ENCODE measurements around the gene UFD1. TPM values are rescaled to one million over a fixed set of nuclear protein-coding genes. Genes with fewer than 3 reads are reported as not detected.

UFD1 gene, protein sequence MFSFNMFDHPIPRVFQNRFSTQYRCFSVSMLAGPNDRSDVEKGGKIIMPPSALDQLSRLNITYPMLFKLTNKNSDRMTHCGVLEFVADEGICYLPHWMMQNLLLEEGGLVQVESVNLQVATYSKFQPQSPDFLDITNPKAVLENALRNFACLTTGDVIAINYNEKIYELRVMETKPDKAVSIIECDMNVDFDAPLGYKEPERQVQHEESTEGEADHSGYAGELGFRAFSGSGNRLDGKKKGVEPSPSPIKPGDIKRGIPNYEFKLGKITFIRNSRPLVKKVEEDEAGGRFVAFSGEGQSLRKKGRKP
- 10 to 100 TPM; 58.2 to 68.7 TPM for total RNA-seq

DNA sequence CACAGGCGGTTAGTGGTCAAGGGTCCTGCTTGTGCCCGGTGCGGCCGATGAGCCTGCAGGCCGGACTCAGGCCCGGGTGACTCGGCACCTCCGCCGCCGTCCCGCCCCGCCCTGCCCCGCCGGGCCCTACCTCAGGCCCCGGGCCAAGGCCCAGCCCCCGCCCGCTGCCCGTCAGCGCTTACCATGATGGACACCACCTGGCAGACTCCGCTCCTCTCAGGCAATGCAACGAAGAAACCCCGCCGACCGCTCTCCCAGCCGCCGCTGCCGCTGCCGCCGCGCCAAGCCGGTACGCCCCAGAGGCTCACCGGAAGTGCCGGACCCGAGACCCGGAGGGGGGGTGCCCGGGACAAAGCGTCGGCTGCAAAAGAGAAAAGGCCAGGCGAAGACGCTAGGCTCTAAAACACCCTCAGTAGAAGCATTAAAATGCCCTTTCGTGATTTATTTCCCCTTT lies at the start of gene UFD1:
Gene UFD1, minus strand, starts transcription at position 293 of the 454 bp plus-strand sequence. Its CDS starts 108 bp downstream, at position 185.
- H3K36me3 Mint-ChIP-seq, result peaks cover 9% of the 10 kb centered on the region
- peaks cover 36% of the 10 kb centered on the region for H3K4me1 Mint-ChIP-seq
- peak within 1 kb of the TSS; percentile 100 for H3K4me3 Mint-ChIP-seq
- no peaks in the 10 kb centered on the region for H3K9me3 Mint-ChIP-seq
- ATAC-seq (ENCODE audit: low read depth) (peak; percentile 44), DNase-seq (peak; percentile 86)
- peak within 1 kb of the TSS; percentile 97 for H3K27ac Mint-ChIP-seq
- POLR2A ChIA-PET, result interaction anchor here (0.6 to 2.3 kb wide), 15 partner anchors 27 to 1874 kb away, joined by 3 to 16 read pairs (median 4); partner anchors contain the start of genes C22orf39, ESS2, HIRA and MRPL40
- H3K27me3 Mint-ChIP-seq, result no peaks in the 10 kb centered on the region

DNA sequence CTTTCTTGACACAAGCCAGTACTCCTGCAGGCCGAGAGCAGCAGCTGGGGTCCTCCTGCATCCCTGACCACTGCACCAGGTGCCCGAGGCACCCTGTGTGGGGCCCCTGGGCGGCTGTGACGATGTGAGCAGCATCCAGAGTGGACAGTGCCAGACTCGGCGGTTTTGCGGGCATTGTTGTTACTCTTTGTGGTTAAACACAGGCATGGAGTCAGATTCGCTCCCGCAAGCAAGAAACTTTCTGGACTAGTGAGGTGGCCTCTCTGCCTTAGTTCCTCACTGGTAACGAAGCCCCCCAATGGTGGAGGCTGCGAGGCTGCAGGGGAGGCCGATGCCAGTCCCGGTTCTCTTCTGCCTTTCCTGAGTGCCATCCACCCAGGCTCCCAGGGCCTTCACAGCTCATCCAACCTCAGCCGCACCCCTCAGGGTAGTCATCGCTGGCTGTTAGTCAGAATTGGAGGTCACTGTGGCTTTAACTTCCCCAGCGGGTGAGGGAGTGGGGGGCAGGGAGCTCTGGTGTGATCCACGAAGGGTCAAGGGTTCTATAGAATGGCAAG lies 48.9 kb upstream of the UFD1 start:
- POLR2A ChIA-PET, result no interaction called here
- Mint-ChIP-seq H3K27ac (no peak overlapping the region), H3K4me1 (no peaks in the 10 kb centered on the region), H3K27me3 (peaks cover 29% of the 10 kb centered on the region), H3K36me3 (peaks cover 1% of the 10 kb centered on the region), H3K9me3 (no peaks in the 10 kb centered on the region), H3K4me3 (no peak overlapping the region)
- DNase-seq, result no peak
- ATAC-seq (ENCODE audit: low read depth), result no peak

DNA sequence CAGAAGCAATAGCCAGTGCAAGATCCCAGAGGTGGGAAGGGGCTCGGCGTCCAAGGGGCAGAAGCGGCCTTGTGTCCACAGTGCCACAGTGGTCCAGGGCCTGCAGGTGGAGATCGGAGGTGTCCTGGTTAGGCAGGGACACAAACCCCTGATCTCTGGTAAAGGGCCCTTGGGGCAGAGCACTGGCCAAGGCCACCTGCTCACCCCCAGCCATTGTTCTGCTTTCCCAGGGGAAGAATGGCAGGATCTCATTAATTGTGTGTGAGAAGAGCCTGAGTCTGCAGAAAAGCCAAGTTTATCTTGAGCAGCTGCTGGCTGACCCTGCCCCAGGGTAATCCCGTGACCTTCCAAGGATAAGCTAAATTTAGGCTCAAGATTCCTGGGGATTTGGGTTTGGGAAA lies 48.3 kb upstream of the UFD1 start:
- H3K4me3 Mint-ChIP-seq, result no peak overlapping the region
- H3K9me3 Mint-ChIP-seq, result no peaks in the 10 kb centered on the region
- DNase-seq (no peak), ATAC-seq (ENCODE audit: low read depth) (no peak)
- H3K36me3 Mint-ChIP-seq, result peaks cover 1% of the 10 kb centered on the region
- H3K27ac Mint-ChIP-seq, result no peak overlapping the region
- H3K4me1 Mint-ChIP-seq, result peaks cover 2% of the 10 kb centered on the region
- peaks cover 31% of the 10 kb centered on the region for H3K27me3 Mint-ChIP-seq
- POLR2A ChIA-PET, result no interaction called here

DNA sequence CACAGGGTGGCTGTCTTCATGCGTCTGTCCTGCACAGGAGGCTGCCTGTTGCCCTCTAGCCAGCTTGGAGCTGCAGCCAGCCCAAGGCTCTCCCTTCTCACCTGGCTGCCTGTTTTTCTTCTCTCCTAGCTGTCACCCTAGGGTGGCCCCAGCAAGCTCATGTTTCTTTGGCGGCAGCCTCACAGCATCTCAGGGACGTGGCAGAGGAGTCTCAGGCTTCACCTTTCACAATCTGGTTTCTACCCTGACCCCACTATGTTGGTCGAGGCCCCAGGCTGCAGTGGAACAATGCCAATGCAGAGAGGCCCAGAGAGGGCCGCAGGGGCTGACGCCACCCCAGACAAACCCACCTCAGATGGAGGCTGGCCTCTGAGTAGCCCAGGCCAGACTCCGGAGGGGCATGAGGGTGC lies 47.7 kb upstream of the UFD1 start:
- H3K4me1 Mint-ChIP-seq, result peaks cover 2% of the 10 kb centered on the region
- DNase-seq, result no peak
- ATAC-seq (ENCODE audit: low read depth), result no peak
- H3K36me3 Mint-ChIP-seq, result peaks cover 1% of the 10 kb centered on the region
- POLR2A ChIA-PET, result no interaction called here
- H3K4me3 Mint-ChIP-seq, result no peak overlapping the region
- H3K27ac Mint-ChIP-seq, result no peak overlapping the region
- H3K9me3 Mint-ChIP-seq, result no peaks in the 10 kb centered on the region
- peaks cover 30% of the 10 kb centered on the region for H3K27me3 Mint-ChIP-seq

DNA sequence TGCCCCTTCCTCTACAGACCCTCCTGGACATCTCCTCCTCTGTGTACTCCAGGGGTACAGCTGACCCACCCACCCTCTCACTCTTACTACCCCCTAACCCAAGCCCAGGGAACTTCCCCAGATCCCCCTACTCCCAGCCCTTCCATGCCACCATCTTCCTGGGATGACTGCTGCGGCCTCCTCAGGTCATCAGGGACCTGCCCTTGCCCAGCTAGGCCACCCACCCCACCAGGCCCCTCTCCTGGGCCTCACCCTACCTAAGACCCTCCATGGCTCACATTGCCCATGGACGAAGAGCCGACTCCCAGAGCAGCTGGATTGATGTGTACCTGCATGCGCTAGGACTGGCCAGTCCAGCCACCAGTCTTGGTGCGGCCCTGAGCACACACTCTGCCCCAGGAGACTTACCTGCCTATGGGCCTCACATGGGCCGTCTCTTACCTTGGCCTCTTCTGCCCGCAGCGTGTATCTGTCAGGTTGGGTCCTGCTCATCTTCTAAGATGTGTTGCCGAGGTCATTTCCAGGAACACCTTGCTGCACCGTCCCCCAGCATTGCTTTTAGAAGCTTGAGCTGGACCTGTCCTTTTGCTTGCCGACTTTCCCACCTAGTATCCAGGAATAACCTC lies 47.2 kb upstream of the UFD1 start:
- POLR2A ChIA-PET, result no interaction called here
- ATAC-seq (ENCODE audit: low read depth) (no peak), DNase-seq (no peak)
- Mint-ChIP-seq H3K4me1 (peaks cover 2% of the 10 kb centered on the region), H3K27ac (no peak overlapping the region), H3K27me3 (peaks cover 28% of the 10 kb centered on the region), H3K9me3 (no peaks in the 10 kb centered on the region), H3K4me3 (no peak overlapping the region), H3K36me3 (peaks cover 1% of the 10 kb centered on the region)

DNA sequence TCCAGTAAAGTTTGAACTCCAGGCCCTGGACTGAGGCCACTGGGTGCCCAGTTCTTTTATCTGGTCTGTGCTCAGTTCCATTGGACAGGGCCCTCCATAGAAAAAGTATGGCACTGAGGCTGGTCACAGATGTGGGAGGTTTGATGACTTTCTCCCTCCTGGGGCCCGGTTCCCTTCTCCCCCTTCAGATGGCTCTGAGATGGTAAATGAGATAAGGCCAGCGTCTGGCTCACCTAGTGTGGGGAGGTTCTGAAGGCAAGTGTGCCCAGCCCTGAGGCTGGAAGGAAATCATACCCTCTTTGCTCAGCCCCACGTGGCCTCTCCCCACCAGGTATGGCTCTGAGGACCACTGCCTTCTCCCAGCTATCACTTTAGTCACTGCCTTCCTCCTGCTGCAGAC lies 46.7 kb upstream of the UFD1 start:
- Mint-ChIP-seq H3K36me3 (peaks cover 1% of the 10 kb centered on the region), H3K27ac (no peak overlapping the region), H3K27me3 (peaks cover 28% of the 10 kb centered on the region), H3K4me3 (no peak overlapping the region), H3K4me1 (peaks cover 2% of the 10 kb centered on the region), H3K9me3 (no peaks in the 10 kb centered on the region)
- no peak for ATAC-seq (ENCODE audit: low read depth)
- DNase-seq, result peak; percentile 24
- POLR2A ChIA-PET, result no interaction called here

DNA sequence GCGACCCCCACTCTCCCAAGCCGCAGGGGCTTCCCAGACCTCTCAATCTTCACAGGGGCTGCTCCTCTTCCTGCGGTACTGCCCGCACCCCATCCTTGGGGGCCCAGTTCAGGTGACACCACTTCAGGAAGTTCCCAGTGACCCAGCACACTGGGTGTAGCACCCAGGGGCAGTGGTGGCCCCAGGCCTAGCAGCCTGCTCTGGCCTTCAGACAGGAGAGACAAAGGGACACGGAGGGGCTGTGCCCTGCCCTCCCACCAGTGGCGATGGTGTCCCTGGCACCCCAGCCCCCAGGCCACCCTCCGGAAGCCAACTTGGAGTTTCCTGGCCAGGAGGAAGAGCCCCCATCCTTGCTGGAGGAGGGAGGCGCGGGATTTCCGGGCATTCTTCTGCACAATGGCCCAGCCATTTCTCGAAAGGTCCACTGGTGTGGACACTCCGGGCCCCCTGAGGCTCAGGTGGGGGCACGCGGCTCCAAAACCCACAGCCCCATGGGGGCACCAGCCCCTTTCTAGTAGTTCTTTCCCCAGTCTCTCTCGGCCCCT lies 46.2 kb upstream of the UFD1 start:
- POLR2A ChIA-PET, result no interaction called here
- ATAC-seq (ENCODE audit: low read depth) (no peak), DNase-seq (peak; percentile 31)
- H3K36me3 Mint-ChIP-seq, result peaks cover 1% of the 10 kb centered on the region
- H3K27ac Mint-ChIP-seq, result no peak overlapping the region
- H3K4me1 Mint-ChIP-seq, result peaks cover 2% of the 10 kb centered on the region
- no peaks in the 10 kb centered on the region for H3K9me3 Mint-ChIP-seq
- H3K4me3 Mint-ChIP-seq, result peak overlapping the region; percentile 70
- peaks cover 25% of the 10 kb centered on the region for H3K27me3 Mint-ChIP-seq

DNA sequence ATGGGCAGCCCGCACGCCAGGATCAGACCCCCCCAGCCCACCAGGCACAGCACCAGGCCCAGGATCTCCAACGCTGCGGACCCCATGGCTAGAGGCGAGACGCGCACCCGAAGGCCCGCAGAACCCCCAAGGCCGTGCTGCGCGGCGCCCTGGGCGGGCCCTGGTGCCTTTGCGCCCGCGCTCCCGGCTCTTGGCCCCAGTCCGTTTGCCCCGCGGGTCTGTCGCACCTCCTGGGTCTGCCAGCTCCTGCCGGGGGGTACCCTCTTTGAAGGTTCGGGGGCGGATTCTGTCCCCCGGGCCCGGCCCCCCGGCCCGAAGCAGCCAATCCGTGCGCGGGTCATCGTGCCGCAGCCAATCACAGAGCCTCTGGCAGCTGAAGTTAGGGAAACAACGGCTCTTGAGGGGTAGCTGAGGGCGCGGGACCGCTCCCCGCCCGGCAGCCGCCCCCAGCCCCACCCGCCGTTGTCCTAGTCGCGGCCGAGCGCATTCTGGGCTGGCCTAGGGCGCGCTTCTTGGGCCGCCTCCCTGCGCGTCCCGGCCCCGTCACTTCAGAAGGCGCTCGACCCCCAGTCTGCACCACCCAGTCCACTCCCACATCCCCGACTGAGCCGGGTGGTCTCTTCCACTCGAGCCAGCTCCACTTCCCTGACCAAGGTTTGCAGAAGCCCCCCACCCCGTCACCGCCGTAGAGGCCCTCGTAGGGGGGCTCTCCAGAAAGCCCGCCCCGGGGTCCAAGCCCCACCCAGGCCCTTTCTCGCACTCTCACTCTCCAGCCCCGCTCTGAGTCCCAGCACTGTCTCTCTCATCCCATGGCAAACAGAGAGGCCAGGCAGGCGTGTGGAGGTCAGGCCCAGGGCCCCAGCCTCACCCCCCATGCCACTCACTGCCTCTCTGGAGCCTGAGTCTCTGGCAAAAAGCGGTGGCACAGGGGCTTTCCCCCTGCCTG lies 45.5 kb upstream of the UFD1 start, which contains the start of gene CLDN5:
Gene CLDN5, minus strand, starts transcription at position 241 of the 946 bp plus-strand sequence. Its CDS starts 155 bp downstream, at position 86.
- Mint-ChIP-seq H3K4me1 (peaks cover 2% of the 10 kb centered on the region), H3K9me3 (no peaks in the 10 kb centered on the region), H3K36me3 (peaks cover 1% of the 10 kb centered on the region), H3K27ac (no peak within 1 kb of the TSS), H3K27me3 (peaks cover 24% of the 10 kb centered on the region), H3K4me3 (peak within 1 kb of the TSS; percentile 70)
- peak; percentile 47 for DNase-seq
- POLR2A ChIA-PET, result no interaction called here
- peak; percentile 15 for ATAC-seq (ENCODE audit: low read depth)

DNA sequence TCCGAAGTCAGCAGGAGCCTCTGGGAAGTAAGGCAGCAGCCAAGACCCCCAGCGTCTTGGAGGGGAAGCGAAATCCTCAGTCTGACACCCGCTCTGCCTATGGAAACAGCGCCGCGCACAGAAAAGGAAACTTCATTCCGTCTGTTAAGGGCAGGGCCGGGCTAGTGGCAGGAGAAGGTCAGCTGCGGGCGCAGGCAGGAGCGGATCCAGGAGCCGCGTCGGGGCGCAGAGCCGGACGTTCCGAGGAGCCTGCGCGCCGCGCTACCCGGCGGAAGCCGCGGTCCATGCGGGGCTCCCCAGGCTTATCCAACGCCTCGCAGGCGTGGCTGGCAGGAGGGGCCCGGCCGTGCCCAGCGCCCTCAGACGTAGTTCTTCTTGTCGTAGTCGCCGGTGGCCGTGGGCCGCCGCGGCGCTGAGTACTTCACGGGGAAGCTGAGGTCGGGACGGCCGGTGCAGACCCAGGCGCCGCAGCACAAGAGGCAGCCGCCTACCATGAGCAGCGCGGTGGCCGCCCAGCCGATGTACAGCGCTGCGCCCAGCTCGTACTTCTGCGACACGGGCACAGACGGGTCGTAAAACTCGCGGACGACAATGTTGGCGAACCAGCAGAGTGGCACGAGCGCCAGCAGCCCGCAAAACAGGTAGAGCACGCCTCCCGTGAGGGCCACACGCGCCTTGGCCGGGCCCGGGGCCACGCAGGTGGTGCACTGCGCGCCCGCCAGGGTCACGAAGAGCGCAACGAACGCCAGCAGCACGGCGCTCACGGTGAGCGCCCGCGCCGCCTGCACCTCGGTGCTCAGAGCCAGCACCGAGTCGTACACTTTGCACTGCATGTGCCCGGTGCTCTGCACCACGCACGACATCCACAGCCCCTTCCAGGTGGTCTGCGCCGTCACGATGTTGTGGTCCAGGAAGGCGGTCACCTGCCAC lies 44.5 kb upstream of the UFD1 start:
- POLR2A ChIA-PET, result no interaction called here
- Mint-ChIP-seq H3K27me3 (peaks cover 24% of the 10 kb centered on the region), H3K27ac (no peak overlapping the region), H3K4me1 (peaks cover 2% of the 10 kb centered on the region), H3K4me3 (peak overlapping the region; percentile 48), H3K9me3 (no peaks in the 10 kb centered on the region), H3K36me3 (peaks cover 2% of the 10 kb centered on the region)
- peak; percentile 55 for DNase-seq
- ATAC-seq (ENCODE audit: low read depth), result peak; percentile 53

DNA sequence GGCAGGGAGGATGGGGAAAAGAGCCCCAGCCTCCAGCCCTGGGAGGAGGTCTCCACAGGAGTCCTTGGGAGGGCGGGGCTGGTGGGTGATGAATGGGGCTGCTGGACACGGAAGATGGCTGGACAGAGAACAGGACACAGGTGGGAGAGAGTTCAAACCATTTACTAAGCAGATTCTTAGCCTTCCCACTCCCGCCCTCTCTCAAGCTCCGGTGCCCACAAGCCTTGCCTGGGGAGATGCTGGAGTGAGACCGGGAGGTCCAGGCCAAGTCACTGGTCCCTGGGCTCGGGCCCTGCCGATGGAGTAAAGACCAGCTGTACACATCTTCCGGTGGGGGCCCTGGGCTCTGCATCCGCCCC lies 43.9 kb upstream of the UFD1 start:
- Mint-ChIP-seq H3K9me3 (no peaks in the 10 kb centered on the region), H3K4me3 (peak overlapping the region; percentile 40), H3K27me3 (peaks cover 24% of the 10 kb centered on the region), H3K4me1 (peaks cover 2% of the 10 kb centered on the region), H3K27ac (no peak overlapping the region), H3K36me3 (peaks cover 3% of the 10 kb centered on the region)
- ATAC-seq (ENCODE audit: low read depth) (no peak), DNase-seq (no peak)
- POLR2A ChIA-PET, result no interaction called here

DNA sequence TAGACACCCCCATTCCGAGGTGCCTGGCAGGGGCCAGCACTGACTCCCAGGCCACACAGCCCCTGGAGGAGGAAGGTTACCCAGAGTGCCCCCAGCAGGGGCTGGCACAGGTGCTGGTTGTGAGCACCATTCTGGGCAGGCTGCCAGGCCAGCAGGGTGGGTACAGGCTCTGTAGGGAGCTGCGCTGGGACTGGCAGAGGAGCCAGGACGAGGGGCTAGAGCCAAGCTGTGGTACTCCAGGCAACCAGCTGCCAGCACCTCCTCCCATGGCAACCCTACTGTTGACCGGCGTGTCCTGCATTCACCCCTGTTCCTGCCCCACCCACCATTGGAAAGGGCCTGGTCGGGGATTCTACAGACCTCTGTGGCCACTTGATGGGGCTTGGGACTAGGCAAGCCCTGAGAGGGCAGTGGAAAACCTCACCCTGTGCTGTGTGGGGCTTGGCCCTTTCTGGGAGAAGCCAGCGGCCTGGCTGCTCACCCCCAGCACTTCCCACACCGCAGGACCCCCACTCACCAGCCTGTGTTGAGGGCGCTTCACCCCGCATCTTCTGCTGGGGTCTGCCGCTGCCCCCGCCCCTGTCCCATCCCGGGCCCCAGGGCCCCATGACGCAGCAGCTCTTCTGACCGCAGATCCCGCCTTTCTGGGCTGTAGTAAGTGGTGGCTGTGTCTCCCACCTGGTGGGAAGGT lies 43.3 kb upstream of the UFD1 start:
- Mint-ChIP-seq H3K36me3 (peaks cover 3% of the 10 kb centered on the region), H3K27ac (no peak overlapping the region), H3K27me3 (peaks cover 24% of the 10 kb centered on the region), H3K9me3 (no peaks in the 10 kb centered on the region), H3K4me1 (peaks cover 2% of the 10 kb centered on the region), H3K4me3 (peak overlapping the region; percentile 12)
- POLR2A ChIA-PET, result no interaction called here
- DNase-seq (peak; percentile 33), ATAC-seq (ENCODE audit: low read depth) (no peak)

Data from activated naive CD8-positive, alpha-beta T cell treated with anti-CD3 and anti-CD28 coated beads, Interleukin-2, amount 10 ng/mL, durations not matched to agents 7 days and 5 days (primary cell).